HepG2 (cell line): Measurements from ENCODE around the gene AFF2. TPM values are rescaled to one million over a fixed set of nuclear protein-coding genes. Genes with fewer than 3 reads are reported as not detected.

ENCODE experiments used
- ATAC-seq: fragments of 200-7000 bp; cut with Tn5 transposase; 3 replicates; pipeline ENCODE4 v1.9.1; 2020; ENCODE audit warnings: mild to moderate bottlenecking, moderate library complexity
- BruUV-seq: library from RNA; stranded (reverse); fragments of 400-500 nt; replicated peaks from 2 replicates; lab custom pipeline; 2021; lab: Mats Ljungman, UMichigan
- CTCF ChIA-PET: fragments of 300-600 bp; formaldehyde crosslinking; extraction: SDS; loops from one replicate; lab custom pipeline; 2021; ENCODE audit warnings: low total read pairs, inconsistent platforms, low intra/inter-chr PET ratio; lab: Yijun Ruan, JAX
- POLR2A ChIA-PET: fragments of 350-600 bp; sonication (Branson Sonifier 250); formaldehyde crosslinking; loops from one replicate; lab custom pipeline; 2020; ENCODE audit warnings: antibody characterized with exemption, inconsistent platforms; lab: Yijun Ruan, JAX
- DNase-seq: peaks from one replicate; pipeline ENCODE4 v3.0.0-alpha.2; 2015; ENCODE audit warnings: low spot score
- FAIRE-seq: peaks from 3 replicates; lab custom pipeline; 2011; peaks lifted over from hg19 to GRCh38; lab: Jason Lieb, UNC
- H2AFZ ChIP-seq: one replicate; pipeline ENCODE4 v1.6.1; 2011; ENCODE audit warnings: low read length, inconsistent platforms
- H3K27ac ChIP-seq: fragments of 300-600 bp; 3 replicates; pipeline ENCODE4 v1.8.0; 2011; ENCODE audit warnings: mixed run types, mild to moderate bottlenecking, mixed read lengths, low read length, inconsistent platforms; ENCODE audit not compliant: insufficient read depth; ENCODE audit errors: extremely low read length
- H3K27me3 ChIP-seq, 2 experiments: fragments of 200-600 bp in 1 of 2; 2 replicates in 1 of 2; 3 replicates in 1 of 2; pipeline versions ENCODE4 v1.6.0 to v1.8.0; 2011; ENCODE audit warnings: low read length in 2 of 2, mild to moderate bottlenecking in 2 of 2, moderate library complexity in 2 of 2, inconsistent platforms in 1 of 2; ENCODE audit not compliant: insufficient read depth in 2 of 2, control insufficient read depth in 1 of 2
- H3K36me3 ChIP-seq, 2 experiments: fragments of 200-600 bp in 1 of 2; replicated peaks in 1 of 2; 2 replicates in 1 of 2; 3 replicates in 1 of 2; pipeline versions ENCODE4 v1.5.1 to v1.8.0; 2011; ENCODE audit warnings: low read length in 2 of 2, inconsistent platforms in 1 of 2; ENCODE audit not compliant: insufficient read depth in 2 of 2, control insufficient read depth in 1 of 2
- H3K4me1 ChIP-seq: 2 replicates; pipeline ENCODE4 v1.5.1; 2012; ENCODE audit warnings: low read length, inconsistent platforms; ENCODE audit not compliant: insufficient read depth
- H3K4me2 ChIP-seq: 2 replicates; pipeline ENCODE4 v1.6.0; 2011; ENCODE audit warnings: low read depth, low read length, inconsistent platforms
- H3K4me3 ChIP-seq, 3 experiments: fragments of 200-600 bp in 1 of 3; sonication (generic), shearing (Covaris generic) in 1 of 3; replicated peaks in 1 of 3; 2 replicates each; pipeline ENCODE4 v1.5.1; 2011 to 2016; ENCODE audit warnings: low read length in 3 of 3, inconsistent platforms in 2 of 3, low read depth in 2 of 3, mild to moderate bottlenecking in 2 of 3, control low read depth in 1 of 3, mixed read lengths in 1 of 3; ENCODE audit not compliant: insufficient read depth in 1 of 3
- H3K79me2 ChIP-seq: one replicate; pipeline ENCODE4 v1.6.1; 2011; ENCODE audit warnings: low read length, inconsistent platforms; ENCODE audit not compliant: insufficient read depth
- H3K9ac ChIP-seq: 2 replicates; pipeline ENCODE4 v1.6.0; 2011; ENCODE audit warnings: mild to moderate bottlenecking, low read depth, low read length, inconsistent platforms; ENCODE audit not compliant: insufficient read depth
- H3K9me3 ChIP-seq: 2 replicates; pipeline ENCODE4 v1.5.1; 2012; ENCODE audit warnings: mild to moderate bottlenecking, low read length
- H4K20me1 ChIP-seq: 2 replicates; pipeline ENCODE4 v1.6.0; 2011; ENCODE audit warnings: inconsistent platforms, mild to moderate bottlenecking, low read length, moderate library complexity; ENCODE audit not compliant: insufficient read depth
- HDAC2 ChIP-seq: sonication (generic); formaldehyde crosslinking; IDR thresholded peaks from 2 replicates; pipeline ENCODE4 v1.4.0; 2020; ENCODE audit warnings: missing genetic modification reagents
- IRF2 ChIP-seq: IDR thresholded peaks from 2 replicates; pipeline ENCODE4 v1.6.1; 2018; ENCODE audit warnings: missing genetic modification reagents, missing compliant biosample characterization
- IRF9 ChIP-seq: sonication (generic); formaldehyde crosslinking; IDR thresholded peaks from 2 replicates; pipeline ENCODE4 v1.8.0; 2022; ENCODE audit warnings: missing genetic modification reagents, mild to moderate bottlenecking, borderline replicate concordance
- MEIS2 ChIP-seq: sonication (generic); formaldehyde crosslinking; IDR thresholded peaks from 2 replicates; pipeline ENCODE4 v1.9.0; 2021; ENCODE audit warnings: mild to moderate bottlenecking, missing genetic modification reagents
- PITX1 ChIP-seq: sonication (generic); formaldehyde crosslinking; IDR thresholded peaks from 2 replicates; pipeline ENCODE4 v1.5.1; 2020; ENCODE audit warnings: mild to moderate bottlenecking, missing genetic modification reagents
- RFXANK ChIP-seq: IDR thresholded peaks from 2 replicates; pipeline ENCODE4 v1.6.1; 2016
- TBL1XR1 ChIP-seq: fragments of 150-350 bp; IDR thresholded peaks from 2 replicates; pipeline ENCODE4 v1.6.1; 2014; ENCODE audit warnings: borderline replicate concordance, low read length; ENCODE audit not compliant: partially characterized antibody
- TP53 ChIP-seq: sonication (generic); formaldehyde crosslinking; conservative IDR thresholded peaks from 2 replicates; pipeline ENCODE4 v1.4.0; 2020; ENCODE audit warnings: missing genetic modification reagents
- TRIM22 ChIP-seq: fragments of 450-650 bp; IDR thresholded peaks from 2 replicates; pipeline ENCODE4 v1.6.1; 2017
- WGBS: methylation state at CpG from one replicate; pipeline ENCODE4 v1.1.6; 2017; ENCODE audit warnings: low lambda C conversion rate; 5-methylcytosine and 5-hydroxymethylcytosine counted together
- in situ Hi-C: cut with HindIII; loops from 2 replicates; pipeline ENCODE4 v1.10.0; 2017; ENCODE audit warnings: low pct_unique_long_range_greater_than_20kb; ENCODE audit not compliant: extremely low pct_ligation_motif_present
- intact Hi-C: fragments of 100-400 bp; cut with micrococcal nuclease; formaldehyde crosslinking; loops from one replicate; pipeline ENCODE4 v1.10.0; 2022; ENCODE audit not compliant: unreplicated experiment
- polyA plus RNA-seq, 8 experiments: library from polyadenylated mRNA; depleted of rRNA in 3 of 8; stranded (reverse) in 7 of 8; unstranded in 1 of 8; fragments of >200 nt; fragmentation: Illumina TruSeq in 4 of 8; extraction: Trizol in 4 of 8; gene quantifications; 2 replicates each; pipeline versions ENCODE4 v1.2.1 to v1.2.3, GENCODE V29; 2011 to 2016; ENCODE audit warnings: low read depth in 4 of 8, missing spikeins in 1 of 8, mixed read lengths in 1 of 8; ENCODE audit not compliant: insufficient read depth in 1 of 8
- total RNA-seq, 5 experiments: library from RNA; depleted of rRNA; stranded (reverse); fragments of >200 nt; fragmentation: Illumina TruSeq; extraction: Trizol; gene quantifications; 2 replicates each; pipeline ENCODE4 v1.2.3, GENCODE V29; 2016; ENCODE audit warnings: low read depth in 1 of 5
- TF ChIP-seq, protein P1 (sequence below): sonication (generic); formaldehyde crosslinking; IDR thresholded peaks from 2 replicates; pipeline ENCODE4 v1.4.0; 2020; ENCODE audit warnings: missing genetic modification reagents
- TF ChIP-seq, protein P2 (sequence below): IDR thresholded peaks from 2 replicates; pipeline ENCODE4 v1.6.1; 2012; ENCODE audit warnings: low read depth, low read length, improper control_type of control experiment
- TF ChIP-seq, protein P3 (sequence below): sonication (generic); formaldehyde crosslinking; IDR thresholded peaks from 2 replicates; pipeline ENCODE4 v1.5.0; 2020; ENCODE audit warnings: missing genetic modification reagents

AFF2 gene
- total and polyA plus RNA-seq, 2 of the 13 experiments (the other 11 are each of a cell fraction or from before 2014, with no cell fraction given), result not detected

DNA sequence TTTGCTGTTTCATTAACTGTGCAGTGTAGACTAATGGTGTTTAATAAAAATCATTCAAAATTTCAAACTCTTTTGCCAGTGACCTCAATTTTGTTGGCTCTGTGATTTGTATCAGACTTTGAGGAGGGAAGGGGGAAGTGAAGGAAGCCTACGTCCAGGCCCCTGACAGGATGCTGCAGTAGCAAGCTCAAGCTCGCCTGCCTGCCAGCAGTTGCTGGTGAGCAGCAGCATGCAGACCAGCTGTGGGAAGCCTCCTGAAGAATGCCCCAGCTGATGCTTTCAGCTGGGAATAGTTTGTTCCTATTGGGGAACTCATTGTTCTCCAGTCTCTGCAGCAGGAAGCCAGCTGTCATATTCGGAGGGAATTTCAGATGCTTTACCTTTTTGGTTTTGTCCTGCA is 495.2 kb downstream of the AFF2 start:
- no peak for TF ChIP-seq TBL1XR1
- TF ChIP-seq, protein P1, sequence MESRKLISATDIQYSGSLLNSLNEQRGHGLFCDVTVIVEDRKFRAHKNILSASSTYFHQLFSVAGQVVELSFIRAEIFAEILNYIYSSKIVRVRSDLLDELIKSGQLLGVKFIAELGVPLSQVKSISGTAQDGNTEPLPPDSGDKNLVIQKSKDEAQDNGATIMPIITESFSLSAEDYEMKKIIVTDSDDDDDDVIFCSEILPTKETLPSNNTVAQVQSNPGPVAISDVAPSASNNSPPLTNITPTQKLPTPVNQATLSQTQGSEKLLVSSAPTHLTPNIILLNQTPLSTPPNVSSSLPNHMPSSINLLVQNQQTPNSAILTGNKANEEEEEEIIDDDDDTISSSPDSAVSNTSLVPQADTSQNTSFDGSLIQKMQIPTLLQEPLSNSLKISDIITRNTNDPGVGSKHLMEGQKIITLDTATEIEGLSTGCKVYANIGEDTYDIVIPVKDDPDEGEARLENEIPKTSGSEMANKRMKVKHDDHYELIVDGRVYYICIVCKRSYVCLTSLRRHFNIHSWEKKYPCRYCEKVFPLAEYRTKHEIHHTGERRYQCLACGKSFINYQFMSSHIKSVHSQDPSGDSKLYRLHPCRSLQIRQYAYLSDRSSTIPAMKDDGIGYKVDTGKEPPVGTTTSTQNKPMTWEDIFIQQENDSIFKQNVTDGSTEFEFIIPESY (CRISPR knock-in tag), result no peak
- no peaks in the 10 kb centered on the region for H3K4me1 ChIP-seq
- H3K9ac ChIP-seq, result no peak overlapping the region
- H3K27ac ChIP-seq, result no peak overlapping the region
- no peak for FAIRE-seq
- ChIA-PET POLR2A (no interaction called here), CTCF (no interaction called here)
- no CpG with 5 or more reads among the region's 3 CpGs for WGBS
- H3K4me3 ChIP-seq, result no peak overlapping the region
- H3K9me3 ChIP-seq, result no peaks in the 10 kb centered on the region
- no TSS peak for BruUV-seq
- intact Hi-C loops (no loop called here), in situ Hi-C loops (no loop called here)
- ATAC-seq, result no peak
- H4K20me1 ChIP-seq, result no peaks in the 10 kb centered on the region
- no peak overlapping the region for H3K4me2 ChIP-seq
- no peaks in the 10 kb centered on the region for H3K36me3 ChIP-seq
- no peaks in the 10 kb centered on the region for H3K27me3 ChIP-seq
- no peak for DNase-seq
- no peaks in the 10 kb centered on the region for H3K79me2 ChIP-seq
- H2AFZ ChIP-seq, result no peak overlapping the region

DNA sequence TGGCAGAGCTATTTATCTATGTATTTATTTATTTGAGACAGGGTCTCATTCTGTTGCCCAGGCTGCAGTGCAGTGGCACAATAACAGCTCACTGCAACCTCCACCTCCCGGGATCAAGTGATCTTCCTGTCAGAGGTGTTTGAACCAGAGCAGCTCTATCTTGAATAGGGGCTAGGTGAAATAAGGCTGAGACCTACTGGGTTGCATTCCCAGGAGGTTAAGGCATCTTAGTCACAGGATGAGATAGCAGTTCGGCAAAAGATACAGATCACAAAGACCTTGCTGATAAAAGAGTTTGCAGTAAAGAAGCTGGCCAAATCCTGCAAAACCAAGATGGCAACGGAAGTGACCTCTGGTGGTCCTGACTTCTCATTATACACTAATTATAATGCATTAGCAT is 501.9 kb downstream of the AFF2 start:
- H3K9me3 ChIP-seq, result no peaks in the 10 kb centered on the region
- no peaks in the 10 kb centered on the region for H3K36me3 ChIP-seq
- TF ChIP-seq MEIS2 (CRISPR knock-in tag) (no peak), IRF9 (no peak), PITX1 (CRISPR knock-in tag) (no peak), HDAC2 (CRISPR knock-in tag) (no peak), IRF2 (CRISPR knock-in tag) (no peak), RFXANK (no peak), TP53 (CRISPR knock-in tag) (no peak), TRIM22 (no peak)
- TF ChIP-seq, protein P2, sequence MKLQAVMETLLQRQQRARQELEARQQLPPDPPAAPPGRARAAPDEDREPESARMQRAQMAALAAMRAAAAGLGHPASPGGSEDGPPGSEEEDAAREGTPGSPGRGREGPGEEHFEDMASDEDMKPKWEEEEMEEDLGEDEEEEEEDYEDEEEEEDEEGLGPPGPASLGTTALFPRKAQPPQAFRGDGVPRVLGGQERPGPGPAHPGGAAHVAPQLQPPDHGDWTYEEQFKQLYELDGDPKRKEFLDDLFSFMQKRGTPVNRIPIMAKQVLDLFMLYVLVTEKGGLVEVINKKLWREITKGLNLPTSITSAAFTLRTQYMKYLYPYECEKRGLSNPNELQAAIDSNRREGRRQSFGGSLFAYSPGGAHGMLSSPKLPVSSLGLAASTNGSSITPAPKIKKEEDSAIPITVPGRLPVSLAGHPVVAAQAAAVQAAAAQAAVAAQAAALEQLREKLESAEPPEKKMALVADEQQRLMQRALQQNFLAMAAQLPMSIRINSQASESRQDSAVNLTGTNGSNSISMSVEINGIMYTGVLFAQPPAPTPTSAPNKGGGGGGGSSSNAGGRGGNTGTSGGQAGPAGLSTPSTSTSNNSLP, result no peak
- TF ChIP-seq, protein P3, sequence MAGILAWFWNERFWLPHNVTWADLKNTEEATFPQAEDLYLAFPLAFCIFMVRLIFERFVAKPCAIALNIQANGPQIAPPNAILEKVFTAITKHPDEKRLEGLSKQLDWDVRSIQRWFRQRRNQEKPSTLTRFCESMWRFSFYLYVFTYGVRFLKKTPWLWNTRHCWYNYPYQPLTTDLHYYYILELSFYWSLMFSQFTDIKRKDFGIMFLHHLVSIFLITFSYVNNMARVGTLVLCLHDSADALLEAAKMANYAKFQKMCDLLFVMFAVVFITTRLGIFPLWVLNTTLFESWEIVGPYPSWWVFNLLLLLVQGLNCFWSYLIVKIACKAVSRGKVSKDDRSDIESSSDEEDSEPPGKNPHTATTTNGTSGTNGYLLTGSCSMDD (CRISPR knock-in tag), result no peak
- FAIRE-seq (no peak), DNase-seq (no peak), ATAC-seq (no peak)
- no peaks in the 10 kb centered on the region for H3K4me1 ChIP-seq
- ChIA-PET CTCF (no interaction called here), POLR2A (no interaction called here)
- no CpG with 5 or more reads among the region's 3 CpGs for WGBS
- H4K20me1 ChIP-seq, result no peaks in the 10 kb centered on the region
- H3K4me2 ChIP-seq, result no peak overlapping the region
- in situ Hi-C loops, result no loop called here
- no peak overlapping the region for H2AFZ ChIP-seq
- H3K27ac ChIP-seq, result no peak overlapping the region
- BruUV-seq, result no TSS peak
- intact Hi-C loops, result no loop called here
- no peak overlapping the region for H3K9ac ChIP-seq
- no peaks in the 10 kb centered on the region for H3K27me3 ChIP-seq
- no peak overlapping the region for H3K4me3 ChIP-seq
- H3K79me2 ChIP-seq, result no peaks in the 10 kb centered on the region
